BLaER1 (cell line): ENCODE data around the gene ELOB.

Experiments used
- H3K27ac ChIP-seq: shearing (Covaris generic); formaldehyde crosslinking; 2 replicates; pipeline ENCODE4 v1.8.1; 2022
- H3K27me3 ChIP-seq: shearing (Covaris generic); formaldehyde crosslinking; 2 replicates; pipeline ENCODE4 v1.8.1; 2022
- H3K36me3 ChIP-seq: shearing (Covaris generic); formaldehyde crosslinking; 2 replicates; pipeline ENCODE4 v1.8.1; 2022
- H3K4me1 ChIP-seq: shearing (Covaris generic); formaldehyde crosslinking; 2 replicates; pipeline ENCODE4 v1.8.1; 2022
- H3K4me2 ChIP-seq: shearing (Covaris generic); formaldehyde crosslinking; 2 replicates; pipeline ENCODE4 v1.8.1; 2022
- H3K4me3 ChIP-seq: shearing (Covaris generic); formaldehyde crosslinking; 2 replicates; pipeline ENCODE4 v1.8.1; 2022
- H3K9ac ChIP-seq: shearing (Covaris generic); formaldehyde crosslinking; 2 replicates; pipeline ENCODE4 v1.8.1; 2022
- H3K9me3 ChIP-seq: shearing (Covaris generic); formaldehyde crosslinking; 2 replicates; pipeline ENCODE4 v1.8.1; 2022
- H4K20me1 ChIP-seq: shearing (Covaris generic); formaldehyde crosslinking; 2 replicates; pipeline ENCODE4 v1.8.1; 2022
- Cebpa-rat ChIP-seq: shearing (Covaris generic); IDR thresholded peaks from 2 replicates; pipeline ENCODE4 v1.8.1; 2022

The ELOB gene

GRCh38 chr16:2784358-2785100 lies 7.4 kb upstream of the ELOB start:
- Histone ChIP-seq H3K9me3 (no peaks in the 10 kb centered on the region), H3K4me2 (peak overlapping the region; percentile 12; the same call in 1 of the 2 replicates), H3K27me3 (peaks cover 30% of the 10 kb centered on the region), H3K4me3 (no peak overlapping the region), H3K4me1 (peaks cover 10% of the 10 kb centered on the region), H3K27ac (no peak overlapping the region), H3K36me3 (no peaks in the 10 kb centered on the region), H4K20me1 (no peaks in the 10 kb centered on the region), H3K9ac (no peak overlapping the region)
- TF ChIP-seq Cebpa-rat, result no peak

- Histone ChIP-seq H3K9me3 (no peaks in the 10 kb centered on the region), H3K4me3 (no peak overlapping the region), H4K20me1 (no peaks in the 10 kb centered on the region), H3K27ac (no peak overlapping the region), H3K36me3 (no peaks in the 10 kb centered on the region), H3K4me2 (no peak overlapping the region), H3K9ac (no peak overlapping the region), H3K27me3 (peaks cover 30% of the 10 kb centered on the region), H3K4me1 (peaks cover 18% of the 10 kb centered on the region)
- TF ChIP-seq Cebpa-rat, result no peak
Measured at GRCh38 chr16:2783581-2784357, 6.7 kb upstream of the ELOB start.

- H3K27me3 ChIP-seq, result peaks cover 30% of the 10 kb centered on the region
- H3K4me1 ChIP-seq, result peaks cover 24% of the 10 kb centered on the region
- TF ChIP-seq Cebpa-rat, result no peak
- no peak overlapping the region for H3K4me2 ChIP-seq
- H3K36me3 ChIP-seq, result no peaks in the 10 kb centered on the region
- H3K9ac ChIP-seq, result no peak overlapping the region
- H3K27ac ChIP-seq, result no peak overlapping the region
- no peaks in the 10 kb centered on the region for H3K9me3 ChIP-seq
- H3K4me3 ChIP-seq, result no peak overlapping the region
- no peaks in the 10 kb centered on the region for H4K20me1 ChIP-seq
Measured at GRCh38 chr16:2782583-2783351, 5.7 kb upstream of the ELOB start.

DNA sequence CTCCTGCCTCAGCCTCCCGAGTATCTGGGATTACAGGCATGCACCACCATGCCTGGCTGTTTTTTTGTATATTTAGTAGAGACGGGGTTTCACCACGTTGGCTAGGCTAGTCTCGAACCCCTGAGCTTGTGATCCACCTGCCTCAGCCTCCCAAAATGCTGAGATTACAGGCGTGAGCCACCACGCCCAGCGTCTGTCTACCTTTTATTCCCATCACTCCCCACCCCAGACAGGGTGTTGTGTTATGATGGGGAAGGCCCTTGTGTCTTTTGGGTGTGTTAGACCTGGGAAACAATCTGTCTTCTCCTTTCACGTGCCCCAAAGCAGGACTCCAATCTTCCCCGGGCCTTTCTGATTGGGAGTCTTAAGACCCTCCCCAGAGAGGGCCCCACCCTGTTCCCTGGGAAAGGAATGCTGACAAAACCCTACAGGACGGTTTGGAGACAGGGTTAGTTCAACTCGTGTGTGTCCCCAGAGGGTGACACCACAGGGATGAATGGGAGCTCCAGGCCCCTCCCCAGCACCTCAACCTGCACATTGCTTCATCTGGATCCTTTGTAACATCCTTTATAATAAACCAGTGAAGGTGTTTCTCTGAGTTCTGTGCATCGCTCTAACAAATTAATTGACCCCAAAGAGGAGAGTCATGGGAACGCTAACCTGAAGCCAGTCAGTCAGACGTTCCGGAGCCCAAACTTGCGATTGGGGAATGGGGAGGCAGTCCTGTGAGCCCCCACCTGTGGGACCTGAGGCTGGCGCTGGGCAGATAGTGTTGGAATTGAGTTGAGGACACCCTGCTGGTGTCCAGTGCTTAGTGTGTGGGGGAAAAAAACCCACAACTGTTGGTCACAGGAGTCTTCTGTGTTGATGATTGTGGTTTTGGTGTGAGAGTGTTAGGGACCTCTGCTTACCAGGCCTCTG lies 3.2 kb upstream of the ELOB start:
- no peak overlapping the region for H3K9ac ChIP-seq
- H3K4me1 ChIP-seq, result peaks cover 32% of the 10 kb centered on the region
- H3K27me3 ChIP-seq, result peaks cover 16% of the 10 kb centered on the region
- H3K36me3 ChIP-seq, result peaks cover 4% of the 10 kb centered on the region
- peaks cover 15% of the 10 kb centered on the region for H4K20me1 ChIP-seq
- H3K4me3 ChIP-seq, result no peak overlapping the region
- TF ChIP-seq Cebpa-rat, result no peak
- H3K27ac ChIP-seq, result no peak overlapping the region
- H3K9me3 ChIP-seq, result no peaks in the 10 kb centered on the region
- H3K4me2 ChIP-seq, result no peak overlapping the region

GRCh38 chr16:2779151-2779920 lies 2.3 kb upstream of the ELOB start:
- no peak overlapping the region for H3K4me3 ChIP-seq
- H3K4me1 ChIP-seq, result peaks cover 37% of the 10 kb centered on the region
- peak overlapping the region; percentile 99 for H3K4me2 ChIP-seq
- no peak for TF ChIP-seq Cebpa-rat
- H3K27ac ChIP-seq, result peak overlapping the region; percentile 100
- peaks cover 13% of the 10 kb centered on the region for H3K36me3 ChIP-seq
- H3K9ac ChIP-seq, result peak overlapping the region; percentile 100
- H3K9me3 ChIP-seq, result no peaks in the 10 kb centered on the region
- H4K20me1 ChIP-seq, result peaks cover 24% of the 10 kb centered on the region
- H3K27me3 ChIP-seq, result peaks cover 7% of the 10 kb centered on the region; the same call in 1 of the 2 replicates

DNA sequence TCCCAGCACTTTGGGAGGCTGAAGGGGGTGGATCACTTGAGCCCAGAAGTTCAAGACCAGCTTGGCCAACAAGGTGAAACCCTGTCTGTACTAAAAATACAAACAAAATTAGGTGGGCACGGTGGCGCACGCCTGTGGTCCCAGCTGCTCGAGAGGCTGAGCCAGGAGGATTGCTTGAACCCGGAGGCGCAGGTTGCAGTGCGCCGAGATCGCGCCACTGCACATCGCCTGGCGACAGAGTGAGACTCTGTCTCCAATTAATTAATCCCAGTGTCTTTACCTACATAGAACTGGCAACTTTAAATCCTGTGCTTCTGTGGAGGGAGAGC lies 1.5 kb upstream of the ELOB start:
- H3K4me3 ChIP-seq, result peak overlapping the region; percentile 99
- H3K36me3 ChIP-seq, result peaks cover 20% of the 10 kb centered on the region
- H3K4me2 ChIP-seq, result peak overlapping the region; percentile 99
- TF ChIP-seq Cebpa-rat, result no peak
- H3K9me3 ChIP-seq, result no peaks in the 10 kb centered on the region
- H3K27ac ChIP-seq, result peak overlapping the region; percentile 100
- peak overlapping the region; percentile 100 for H3K9ac ChIP-seq
- H4K20me1 ChIP-seq, result peaks cover 32% of the 10 kb centered on the region
- no peaks in the 10 kb centered on the region for H3K27me3 ChIP-seq
- H3K4me1 ChIP-seq, result peaks cover 41% of the 10 kb centered on the region

GRCh38 chr16:2777903-2778629 lies 986 bp upstream of the ELOB start:
- no peaks in the 10 kb centered on the region for H3K27me3 ChIP-seq
- peaks cover 37% of the 10 kb centered on the region for H4K20me1 ChIP-seq
- H3K27ac ChIP-seq, result peak overlapping the region; percentile 100
- H3K4me2 ChIP-seq, result peak overlapping the region; percentile 99
- peak overlapping the region; percentile 99 for H3K4me3 ChIP-seq
- H3K4me1 ChIP-seq, result peaks cover 41% of the 10 kb centered on the region
- no peaks in the 10 kb centered on the region for H3K9me3 ChIP-seq
- H3K36me3 ChIP-seq, result peaks cover 25% of the 10 kb centered on the region
- no peak for TF ChIP-seq Cebpa-rat
- H3K9ac ChIP-seq, result peak overlapping the region; percentile 100

- Histone ChIP-seq H3K4me3 (peak overlapping the region; percentile 99), H3K9ac (peak overlapping the region; percentile 100), H3K36me3 (peaks cover 40% of the 10 kb centered on the region), H3K4me1 (peaks cover 41% of the 10 kb centered on the region), H3K27me3 (no peaks in the 10 kb centered on the region), H3K27ac (peak overlapping the region; percentile 100), H3K4me2 (peak overlapping the region; percentile 92), H4K20me1 (peaks cover 52% of the 10 kb centered on the region), H3K9me3 (no peaks in the 10 kb centered on the region)
- TF ChIP-seq Cebpa-rat, result no peak
Measured at GRCh38 chr16:2776500-2777139, 460 bp downstream of the ELOB start.
